ENCODE results near the gene NBPF1.
"Not testable (repeated sequence)": the region's sequence is repeated elsewhere in the genome, so short reads cannot be mapped to it uniquely, and the experiment has no call there.

Gene NBPF1

GRCh38 chr1:16613185-16614147, at the start of gene NBPF1:
Gene NBPF1 (minus strand): TSS chr1:16613564.
- DNase-seq: peak; percentile 99

- not testable (repeated sequence) for DNase-seq
Measured at GRCh38 chr1:16658234-16658633, 44.9 kb upstream of the NBPF1 start.

DNA sequence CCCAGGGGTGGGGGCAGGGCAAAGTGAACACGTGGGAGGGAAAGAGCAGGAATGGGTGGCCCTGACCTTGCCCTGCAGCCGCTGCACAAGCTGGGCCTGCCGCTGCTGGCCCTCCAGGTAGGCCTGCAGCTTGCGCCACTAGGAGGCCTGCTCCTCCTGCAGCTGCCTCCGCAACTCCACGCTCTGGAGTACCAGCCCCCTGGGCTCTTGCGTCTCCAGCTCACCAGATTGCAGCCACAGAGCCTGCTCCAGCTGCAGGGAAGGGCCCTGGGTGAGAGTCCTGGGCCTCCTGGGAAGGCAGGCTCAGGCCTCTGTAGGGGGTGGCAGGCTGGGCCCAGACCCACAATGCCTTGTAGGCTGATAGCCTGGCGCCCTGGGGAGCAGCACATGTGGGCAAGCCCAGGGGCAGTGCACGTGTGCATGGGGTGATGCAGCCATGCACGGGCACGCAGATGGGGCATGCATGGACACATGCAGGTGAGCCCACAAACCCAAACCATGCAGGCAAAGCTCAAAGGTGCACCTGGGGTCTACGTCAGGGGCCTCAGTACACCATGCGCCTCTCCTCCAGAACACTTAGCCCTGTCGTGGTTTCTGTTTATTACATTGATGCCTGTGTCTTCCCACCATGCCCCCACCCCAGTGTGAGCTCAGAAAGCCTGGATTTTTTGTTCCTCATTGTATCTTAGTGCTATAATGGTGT, 43.8 kb upstream of the NBPF1 start:
- DNase-seq: not testable (repeated sequence)

DNA sequence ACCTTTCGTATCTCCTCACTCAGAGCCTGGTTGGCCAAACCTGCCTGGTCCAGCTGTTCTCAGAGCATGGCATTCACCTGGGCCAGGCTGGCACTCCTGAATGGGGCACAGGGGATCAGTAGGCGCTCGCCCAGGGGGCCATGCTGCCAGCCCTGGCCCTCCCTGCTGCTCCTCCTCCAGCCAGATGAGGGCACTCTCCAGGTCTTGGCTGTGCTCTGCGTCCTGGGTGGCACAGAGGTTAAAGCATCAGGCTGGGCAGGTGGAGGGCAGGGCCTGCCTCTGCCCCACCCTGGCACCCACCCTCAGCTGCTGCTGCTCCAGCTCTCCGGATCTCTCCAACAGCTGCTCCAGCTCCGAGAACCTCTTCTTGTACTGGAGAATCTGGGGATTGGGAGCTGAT, 43.2 kb upstream of the NBPF1 start:
- DNase-seq: not testable (repeated sequence)

- not testable (repeated sequence) for DNase-seq
Measured at GRCh38 chr1:16651560-16651959, 38.2 kb upstream of the NBPF1 start.

- not testable (repeated sequence) for DNase-seq
Measured at GRCh38 chr1:16649960-16650359, 36.6 kb upstream of the NBPF1 start.

DNA sequence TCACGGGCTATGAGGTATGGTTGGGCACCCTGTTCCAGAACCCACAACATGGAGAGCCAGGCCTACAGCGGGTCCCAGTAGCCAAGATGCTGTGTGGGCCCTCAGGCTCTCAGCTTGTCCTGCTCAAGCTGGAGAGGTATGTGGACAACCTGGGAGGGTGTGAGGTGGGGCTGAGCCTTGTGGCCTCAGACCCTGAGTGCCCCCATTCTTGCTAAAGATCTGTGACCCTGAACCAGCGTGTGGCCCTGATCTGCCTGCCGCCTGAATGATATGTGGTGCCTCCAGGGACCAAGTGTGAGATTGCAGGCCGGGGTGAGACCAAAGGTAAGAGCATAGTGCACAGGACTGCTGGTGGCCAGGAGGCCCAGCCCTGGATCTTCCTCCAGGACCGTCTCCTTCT, 36.0 kb upstream of the NBPF1 start:
- not testable (repeated sequence) for DNase-seq

GRCh38 chr1:16648756-16649155, 35.4 kb upstream of the NBPF1 start:
- not testable (repeated sequence) for DNase-seq

GRCh38 chr1:16648250-16648649, 34.9 kb upstream of the NBPF1 start:
- DNase-seq: not testable (repeated sequence)

GRCh38 chr1:16647179-16648176, 34.1 kb upstream of the NBPF1 start:
- not testable (repeated sequence) for DNase-seq

DNA sequence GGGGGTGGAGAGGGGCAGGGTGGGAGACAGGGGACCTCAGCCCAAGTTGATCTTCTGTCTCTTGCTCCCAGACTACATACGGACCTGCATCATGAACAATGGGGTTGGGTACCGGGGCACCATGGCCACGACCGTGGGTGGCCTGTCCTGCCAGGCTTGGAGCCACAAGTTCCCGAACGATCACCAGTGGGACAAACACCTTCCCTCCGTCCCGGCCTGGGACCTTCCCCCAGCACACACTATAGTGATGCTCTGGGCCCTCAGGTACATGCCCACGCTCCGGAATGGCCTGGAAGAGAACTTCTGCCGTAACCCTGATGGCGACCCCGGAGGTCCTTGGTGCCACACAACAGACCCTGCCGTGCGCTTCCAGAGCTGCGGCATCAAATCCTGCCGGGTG, 33.4 kb upstream of the NBPF1 start:
- not testable (repeated sequence) for DNase-seq

- not testable (repeated sequence) for DNase-seq
Measured at GRCh38 chr1:16646061-16646664, 32.8 kb upstream of the NBPF1 start.

DNA sequence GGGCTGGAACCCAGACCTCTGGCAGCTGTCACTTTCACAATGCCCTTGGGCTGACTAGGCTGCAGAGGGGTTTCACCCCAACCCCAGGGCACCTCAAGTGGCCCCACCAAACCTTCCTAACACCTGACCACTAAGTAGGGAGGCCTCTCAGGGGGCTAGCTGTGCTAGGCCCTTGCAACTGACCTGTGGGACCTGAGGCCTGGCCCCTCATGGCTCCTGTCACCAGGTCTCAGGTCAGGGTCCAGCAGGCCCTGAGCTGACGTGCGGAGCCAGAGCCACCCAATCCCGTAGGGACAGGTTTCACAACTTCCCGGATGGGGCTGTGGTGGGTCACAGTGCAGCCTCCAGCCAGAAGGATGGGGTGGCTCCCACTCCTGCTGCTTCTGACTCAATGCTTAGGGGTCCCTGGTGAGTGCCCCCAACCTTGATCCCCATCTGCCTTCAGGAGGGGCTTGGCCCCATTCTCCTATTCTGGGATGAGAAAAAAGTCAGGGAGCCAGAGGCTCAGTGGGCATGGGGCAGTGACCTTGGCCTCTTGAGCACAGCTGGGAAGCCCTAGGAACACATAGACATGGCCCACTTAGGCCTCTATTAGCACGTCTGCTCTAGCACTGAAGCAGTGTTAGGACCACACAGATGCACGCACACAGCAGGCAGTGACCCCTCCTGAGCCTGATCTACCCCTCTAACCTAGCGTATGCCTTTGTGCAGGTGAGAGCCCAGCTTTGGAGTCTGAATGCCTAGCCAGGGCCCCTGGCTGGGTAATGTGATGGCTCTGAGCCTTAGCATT, 32.1 kb upstream of the NBPF1 start:
- not testable (repeated sequence) for DNase-seq

DNA sequence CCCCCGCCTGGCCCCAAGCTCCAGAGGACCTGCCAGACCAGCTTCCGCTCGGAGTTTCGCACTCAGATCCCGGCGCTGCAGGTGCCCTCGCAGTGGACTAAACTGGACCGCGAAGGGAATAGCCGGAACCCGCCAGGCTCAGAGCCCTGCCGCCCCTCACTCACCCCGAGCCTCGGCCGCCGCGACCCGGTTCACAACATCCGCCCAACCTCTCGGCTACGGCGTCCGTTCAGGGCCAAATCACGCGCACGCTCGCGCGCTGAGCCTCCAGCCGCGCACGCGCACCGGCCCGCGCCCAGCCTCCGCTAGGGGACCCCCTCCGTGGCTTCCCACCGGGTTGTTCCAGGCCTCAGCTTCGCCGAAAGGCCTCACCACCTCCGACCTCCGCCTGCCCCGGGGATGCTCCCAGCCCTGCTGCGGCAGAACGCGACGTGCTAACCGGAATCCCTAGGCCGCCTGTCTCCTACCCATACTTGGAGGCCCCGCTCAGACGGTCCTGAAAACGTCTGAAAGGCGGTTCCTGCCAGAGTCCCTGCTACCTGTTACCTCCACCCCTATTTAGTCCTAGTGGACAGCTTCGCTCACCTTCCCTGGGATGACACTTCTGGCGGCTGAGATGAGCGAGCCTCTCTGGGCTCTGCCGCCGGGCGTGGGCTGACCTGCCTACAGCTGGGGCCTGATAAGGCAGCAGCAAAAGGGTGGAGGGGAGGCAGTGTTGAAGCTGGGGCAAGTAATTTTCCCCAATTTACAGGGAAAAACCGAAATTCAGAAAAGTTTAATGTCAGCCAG, 31.3 kb upstream of the NBPF1 start:
- peak; percentile 89 for DNase-seq

- DNase-seq: no peak
Measured at GRCh38 chr1:16644193-16644481, 30.8 kb upstream of the NBPF1 start.

DNA sequence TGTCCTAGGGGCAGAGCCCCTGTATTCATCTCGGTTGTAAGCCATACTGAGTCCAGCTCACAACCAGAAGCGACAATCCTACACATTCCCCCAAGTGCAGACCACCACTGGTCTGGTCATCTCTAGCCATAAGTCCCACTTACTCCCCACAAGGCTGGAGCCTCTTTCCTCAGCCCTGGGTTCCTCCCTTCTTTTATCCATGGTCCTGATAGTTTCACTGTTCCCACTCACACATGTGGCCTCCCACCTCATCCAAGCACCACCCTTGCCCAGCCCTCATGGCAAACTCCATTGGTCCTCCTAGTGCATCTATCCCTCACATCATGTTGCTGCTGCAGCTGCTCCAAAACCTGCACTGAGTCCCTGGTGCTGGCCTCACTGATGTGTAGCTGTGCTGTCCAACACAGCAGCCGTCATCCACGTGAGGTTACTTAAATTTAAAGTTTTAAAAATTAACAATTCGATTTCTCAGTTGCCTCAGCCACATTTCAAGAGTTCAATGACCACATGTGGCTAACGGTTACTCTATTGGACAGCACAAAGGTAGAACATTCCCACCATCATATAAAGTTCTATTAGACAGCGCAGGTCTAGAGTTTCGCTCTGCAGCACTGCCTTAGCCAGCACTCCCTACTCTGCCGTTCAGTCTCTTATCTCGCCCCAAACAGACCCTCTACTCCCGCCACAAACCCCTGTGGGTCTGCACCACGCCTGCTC, 30.3 kb upstream of the NBPF1 start:
- DNase-seq: not testable (repeated sequence)

- not testable (repeated sequence) for DNase-seq
Measured at GRCh38 chr1:16643001-16643411, 29.6 kb upstream of the NBPF1 start.

- not testable (repeated sequence) for DNase-seq
Measured at GRCh38 chr1:16642025-16642966, 28.9 kb upstream of the NBPF1 start.
